A549 (cell line): Measurements from ENCODE around the gene ERICH6.

Experiments
- RNF2 ChIP-seq: fragments of 200-600 bp; sonication (generic); IDR thresholded peaks from 2 replicates; pipeline ENCODE4 v1.6.1; 2016; ENCODE audit warnings: low read depth, mild to moderate bottlenecking, antibody characterized with exemption, moderate library complexity, borderline replicate concordance
- TF ChIP-seq, protein P1 (sequence below): fragments of >200 bp; sonication (Bioruptor Twin); formaldehyde crosslinking; IDR thresholded peaks from 3 replicates; pipeline ENCODE4 v1.5.1; 2016

DNA sequence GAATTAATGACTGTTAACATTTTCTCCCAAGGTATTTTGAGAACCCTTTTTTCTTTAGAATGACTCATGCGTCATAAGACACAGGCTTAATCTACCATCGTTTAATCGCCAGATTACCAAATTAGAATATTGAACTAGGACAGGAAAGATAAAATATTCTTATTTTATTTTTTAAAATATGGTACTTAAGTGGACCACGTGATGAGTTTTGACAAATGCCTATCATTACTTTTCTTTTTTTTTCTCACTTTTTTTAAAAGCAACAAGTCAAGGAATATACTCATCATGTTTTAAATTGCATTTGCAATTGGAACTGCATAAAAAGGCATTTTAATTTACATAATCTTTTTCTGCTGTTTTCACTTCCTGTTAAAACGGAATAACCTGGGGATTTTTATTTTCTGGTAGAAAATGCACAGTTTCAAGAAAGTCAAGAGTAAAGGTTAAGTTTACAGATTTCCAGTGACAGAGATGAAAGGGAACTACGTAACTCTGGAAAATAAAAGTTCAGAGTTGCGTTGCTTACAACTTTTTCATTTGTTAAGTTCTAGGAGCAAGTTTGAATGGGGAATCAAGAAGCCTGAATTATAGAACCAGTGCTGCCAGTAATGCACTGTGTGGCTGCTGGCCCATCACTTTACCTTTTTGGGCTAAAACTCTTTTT is 35.6 kb upstream of the ERICH6 start:
- TF ChIP-seq, protein P1, sequence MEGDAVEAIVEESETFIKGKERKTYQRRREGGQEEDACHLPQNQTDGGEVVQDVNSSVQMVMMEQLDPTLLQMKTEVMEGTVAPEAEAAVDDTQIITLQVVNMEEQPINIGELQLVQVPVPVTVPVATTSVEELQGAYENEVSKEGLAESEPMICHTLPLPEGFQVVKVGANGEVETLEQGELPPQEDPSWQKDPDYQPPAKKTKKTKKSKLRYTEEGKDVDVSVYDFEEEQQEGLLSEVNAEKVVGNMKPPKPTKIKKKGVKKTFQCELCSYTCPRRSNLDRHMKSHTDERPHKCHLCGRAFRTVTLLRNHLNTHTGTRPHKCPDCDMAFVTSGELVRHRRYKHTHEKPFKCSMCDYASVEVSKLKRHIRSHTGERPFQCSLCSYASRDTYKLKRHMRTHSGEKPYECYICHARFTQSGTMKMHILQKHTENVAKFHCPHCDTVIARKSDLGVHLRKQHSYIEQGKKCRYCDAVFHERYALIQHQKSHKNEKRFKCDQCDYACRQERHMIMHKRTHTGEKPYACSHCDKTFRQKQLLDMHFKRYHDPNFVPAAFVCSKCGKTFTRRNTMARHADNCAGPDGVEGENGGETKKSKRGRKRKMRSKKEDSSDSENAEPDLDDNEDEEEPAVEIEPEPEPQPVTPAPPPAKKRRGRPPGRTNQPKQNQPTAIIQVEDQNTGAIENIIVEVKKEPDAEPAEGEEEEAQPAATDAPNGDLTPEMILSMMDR: no peak
- TF ChIP-seq RNF2: no peak
